SK-N-MC (cell line): Measurements from ENCODE around the gene ZNF277.

Source experiments
- DNase-seq: peaks from one replicate; pipeline ENCODE4 v3.0.0-alpha.2; 2011; ENCODE audit warnings: low read depth, low spot score
- H3K27ac ChIP-seq: fragments of 200-600 bp; sonication (generic); 2 replicates; pipeline ENCODE4 v1.5.1; 2016; ENCODE audit warnings: mixed run types
- H3K36me3 ChIP-seq: fragments of 200-600 bp; sonication (generic); 2 replicates; pipeline ENCODE4 v1.6.1; 2017; ENCODE audit warnings: antibody characterized with exemption, low read length, mixed read lengths; ENCODE audit not compliant: insufficient read depth
- H3K4me3 ChIP-seq: fragments of 200-600 bp; sonication (generic); 2 replicates; pipeline ENCODE4 v1.5.1; 2016
- H3K9ac ChIP-seq: fragments of 200-600 bp; sonication (generic); 2 replicates; pipeline ENCODE4 v1.8.0; 2017; ENCODE audit warnings: mixed run types, mixed read lengths; ENCODE audit not compliant: insufficient read length
- H3K9me3 ChIP-seq: fragments of 200-600 bp; sonication (generic); 2 replicates; pipeline ENCODE4 v1.6.1; 2017; ENCODE audit warnings: low read depth, mild to moderate bottlenecking, antibody characterized with exemption, low read length, moderate library complexity, mixed read lengths
- EZH2 ChIP-seq: fragments of 200-600 bp; sonication (generic); IDR thresholded peaks from one replicate; pipeline ENCODE4 v1.6.1; 2017; ENCODE audit warnings: antibody characterized with exemption
- FOXP2 ChIP-seq: optimal IDR thresholded peaks from 2 replicates; pipeline ENCODE3; 2011; ENCODE audit warnings: mild to moderate bottlenecking, moderate library complexity; ENCODE audit not compliant: insufficient read depth; ENCODE audit errors: extremely low read length, control extremely low read depth
- POLR2AphosphoS5 ChIP-seq: IDR thresholded peaks from 2 replicates; pipeline ENCODE4 v1.6.1; 2012; ENCODE audit warnings: mild to moderate bottlenecking, low read depth, low read length, borderline replicate concordance

ZNF277 gene

DNA sequence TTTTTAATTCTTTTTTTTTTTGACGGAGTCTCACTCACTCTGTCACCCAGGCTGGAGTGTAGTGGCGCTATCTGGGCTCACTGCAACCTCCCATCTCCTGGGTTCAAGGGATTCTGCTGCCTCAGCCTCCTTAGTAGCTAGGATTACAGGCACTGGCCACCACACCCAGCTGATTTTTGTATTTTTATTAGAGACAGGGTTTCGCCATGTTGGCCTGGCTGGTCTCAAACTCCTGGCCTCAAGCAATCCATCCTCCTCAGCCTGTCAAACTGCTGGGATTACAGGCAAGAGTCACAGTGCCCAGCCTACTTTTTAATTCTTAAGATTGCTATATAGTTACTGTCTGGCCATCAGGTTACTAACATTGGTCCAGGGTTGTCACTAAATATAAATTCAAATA is 59.6 kb downstream of the ZNF277 start:
- Histone ChIP-seq H3K27ac (peak overlapping the region; percentile 54; the same call in 1 of the 2 replicates), H3K4me3 (peak overlapping the region; percentile 58), H3K36me3 (no peaks in the 10 kb centered on the region), H3K9me3 (no peaks in the 10 kb centered on the region), H3K9ac (no peak overlapping the region)
- DNase-seq, result no peak
- TF ChIP-seq POLR2AphosphoS5 (no peak), FOXP2 (no peak), EZH2 (no peak)

GRCh38 chr7:112266595-112267270 is 60.2 kb downstream of the ZNF277 start:
- H3K9ac ChIP-seq, result no peak overlapping the region
- H3K9me3 ChIP-seq, result no peaks in the 10 kb centered on the region
- peak overlapping the region; percentile 58 for H3K4me3 ChIP-seq
- no peaks in the 10 kb centered on the region for H3K36me3 ChIP-seq
- TF ChIP-seq POLR2AphosphoS5 (peak; percentile 36; the same call in 1 of the 2 replicates), FOXP2 (no peak)
- DNase-seq, result no peak
- H3K27ac ChIP-seq, result peak overlapping the region; percentile 54; the same call in 1 of the 2 replicates

- no peak for DNase-seq
- no peaks in the 10 kb centered on the region for H3K36me3 ChIP-seq
- no peak overlapping the region for H3K4me3 ChIP-seq
- TF ChIP-seq FOXP2 (no peak), POLR2AphosphoS5 (no peak), EZH2 (no peak)
- H3K27ac ChIP-seq, result no peak overlapping the region
- H3K9ac ChIP-seq, result no peak overlapping the region
- H3K9me3 ChIP-seq, result no peaks in the 10 kb centered on the region
Measured at GRCh38 chr7:112267944-112268691, 61.6 kb downstream of the ZNF277 start.

DNA sequence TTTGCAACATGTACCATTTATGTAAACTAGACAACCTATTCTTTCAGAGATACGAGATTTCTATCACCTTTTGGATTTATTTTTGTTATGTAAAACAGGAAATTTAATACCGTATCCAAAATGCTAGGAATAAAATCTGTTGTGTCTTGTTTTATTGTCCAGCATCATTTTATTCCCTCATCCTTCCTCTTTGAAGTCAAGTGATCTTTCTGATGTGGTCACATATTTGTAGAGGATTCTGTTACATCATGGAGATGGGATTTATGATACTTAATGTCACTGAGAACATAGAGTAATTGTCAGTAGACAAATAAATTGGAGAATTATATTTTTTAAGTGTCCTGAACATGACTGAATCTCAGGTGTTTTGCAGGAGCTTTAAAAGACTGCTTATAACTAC is 64.7 kb downstream of the ZNF277 start:
- TF ChIP-seq POLR2AphosphoS5, result no peak
- TF ChIP-seq FOXP2, result no peak
- no peak for TF ChIP-seq EZH2
- H3K36me3 ChIP-seq, result no peaks in the 10 kb centered on the region
- no peak overlapping the region for H3K4me3 ChIP-seq
- no peak overlapping the region for H3K9ac ChIP-seq
- H3K27ac ChIP-seq, result no peak overlapping the region
- no peak for DNase-seq
- H3K9me3 ChIP-seq, result no peaks in the 10 kb centered on the region

GRCh38 chr7:112272921-112273561 is 66.5 kb downstream of the ZNF277 start:
- DNase-seq, result no peak

DNA sequence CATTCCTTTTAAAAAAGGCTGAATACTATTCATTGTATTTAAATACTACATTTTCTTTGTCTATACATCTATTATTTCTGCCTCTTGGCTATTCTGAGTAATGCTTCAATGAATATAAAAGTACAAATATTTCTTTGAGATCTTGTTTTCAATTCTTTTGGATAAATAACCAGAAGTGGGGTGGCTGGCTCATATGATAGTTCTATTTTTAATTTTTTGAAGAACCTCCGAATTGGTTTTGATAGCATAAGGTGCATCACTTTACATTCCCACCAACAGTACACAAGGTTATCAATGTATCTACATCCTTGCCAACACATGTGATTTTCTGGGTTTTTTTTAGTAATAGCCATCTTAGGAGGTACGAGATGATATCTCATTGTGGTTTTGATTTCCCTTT is 72.5 kb downstream of the ZNF277 start:
- no peak for DNase-seq
- TF ChIP-seq FOXP2 (no peak), EZH2 (no peak), POLR2AphosphoS5 (no peak)
- H3K36me3 ChIP-seq, result no peaks in the 10 kb centered on the region
- H3K27ac ChIP-seq, result no peak overlapping the region
- H3K9me3 ChIP-seq, result no peaks in the 10 kb centered on the region; the same call in 1 of the 2 replicates
- no peak overlapping the region for H3K4me3 ChIP-seq
- no peak overlapping the region for H3K9ac ChIP-seq

More at GRCh38 chr7:112272921-112273561, 66.5 kb downstream of the ZNF277 start:
- H3K9ac ChIP-seq, result no peak overlapping the region
- TF ChIP-seq POLR2AphosphoS5, result no peak
- no peak for TF ChIP-seq EZH2
- TF ChIP-seq FOXP2, result no peak
- H3K36me3 ChIP-seq, result no peaks in the 10 kb centered on the region
- no peak overlapping the region for H3K4me3 ChIP-seq
- no peak overlapping the region for H3K27ac ChIP-seq
- H3K9me3 ChIP-seq, result no peaks in the 10 kb centered on the region

DNA sequence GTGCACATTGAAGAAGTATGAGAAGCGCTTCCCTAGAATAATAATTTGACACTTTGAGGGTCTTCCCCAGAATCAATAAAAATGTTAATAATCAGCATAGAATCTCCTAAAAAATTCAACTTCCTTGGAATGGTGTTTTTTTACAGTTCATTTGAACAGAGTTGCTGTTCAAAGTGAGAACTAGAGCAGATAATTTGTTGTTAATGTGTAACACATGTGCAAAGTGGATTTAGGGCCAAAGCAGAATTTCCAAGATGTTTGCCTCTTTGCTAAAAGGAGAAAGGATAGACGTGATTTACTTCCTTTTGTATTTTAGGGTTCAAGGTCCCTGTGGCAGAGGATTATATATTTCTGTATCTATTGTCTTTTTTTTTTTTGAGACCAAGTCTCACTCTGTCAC is 73.8 kb downstream of the ZNF277 start:
- H3K36me3 ChIP-seq, result no peaks in the 10 kb centered on the region
- H3K27ac ChIP-seq, result no peak overlapping the region
- TF ChIP-seq EZH2 (no peak), POLR2AphosphoS5 (no peak), FOXP2 (no peak)
- no peak overlapping the region for H3K9ac ChIP-seq
- DNase-seq, result no peak
- no peaks in the 10 kb centered on the region; the same call in 1 of the 2 replicates for H3K9me3 ChIP-seq
- no peak overlapping the region for H3K4me3 ChIP-seq

DNA sequence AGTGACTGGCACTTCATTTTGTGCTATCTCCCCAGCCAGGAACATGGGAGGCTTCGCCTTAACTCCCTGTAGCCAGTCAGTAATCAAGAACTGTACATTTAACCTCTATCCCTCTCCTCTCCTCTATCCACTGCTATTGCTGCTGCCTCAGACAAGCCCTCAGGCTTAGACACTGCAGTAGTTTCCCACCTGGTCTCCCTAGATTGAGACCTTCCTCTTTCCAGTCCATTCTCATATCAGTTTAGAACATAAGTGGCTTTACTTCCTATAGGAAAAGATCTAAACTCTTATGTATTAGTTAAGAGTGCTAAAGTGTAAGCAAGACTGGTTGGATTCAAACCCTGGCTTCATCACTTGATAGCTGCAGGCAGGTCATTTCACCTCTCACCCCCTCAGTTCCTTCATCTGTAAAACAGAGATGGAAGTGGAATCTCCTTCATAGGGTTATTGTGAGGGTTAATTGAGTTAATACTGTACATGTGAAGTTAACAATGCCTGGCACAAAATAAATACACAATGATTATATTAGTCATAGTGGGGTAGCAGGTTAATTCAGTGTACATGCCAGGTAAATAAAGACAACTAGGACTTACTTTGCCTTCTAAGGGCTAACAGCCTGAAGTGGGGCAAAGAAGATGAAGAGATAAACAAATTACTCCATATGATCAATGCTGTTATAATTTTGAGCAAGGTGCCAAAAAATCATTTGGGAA is 76.1 kb downstream of the ZNF277 start:
- 0 out of 2 replicates have a peak overlapping the region, but pooled peaks have one; percentile 32 for H3K27ac ChIP-seq
- TF ChIP-seq POLR2AphosphoS5 (no peak), FOXP2 (no peak), EZH2 (no peak)
- no peaks in the 10 kb centered on the region for H3K36me3 ChIP-seq
- no peak overlapping the region for H3K9ac ChIP-seq
- no peak overlapping the region for H3K4me3 ChIP-seq
- H3K9me3 ChIP-seq, result no peaks in the 10 kb centered on the region; the same call in 1 of the 2 replicates
- no peak for DNase-seq
